Stimulated activated CD8-positive, alpha-beta memory T cell treated with anti-CD3 and anti-CD28 coated beads, Interleukin-7, amount 100 ng/mL, for 1 hour (primary cell): ENCODE results near the gene TYRO3.
A peak's percentile ranks its signal among the peaks of the same experiment; 100 is the strongest.

Source experiments
- DNase-seq, 2 donors: peaks; one replicate each; pipeline ENCODE4 v3.0.0-alpha.2; 2020; ENCODE audit warnings: low read depth in 2 of 2

Gene TYRO3

GRCh38 chr15:41603941-41604911, 45.2 kb downstream of the TYRO3 start:
- DNase-seq, result peak; percentile 10 to 22

DNA sequence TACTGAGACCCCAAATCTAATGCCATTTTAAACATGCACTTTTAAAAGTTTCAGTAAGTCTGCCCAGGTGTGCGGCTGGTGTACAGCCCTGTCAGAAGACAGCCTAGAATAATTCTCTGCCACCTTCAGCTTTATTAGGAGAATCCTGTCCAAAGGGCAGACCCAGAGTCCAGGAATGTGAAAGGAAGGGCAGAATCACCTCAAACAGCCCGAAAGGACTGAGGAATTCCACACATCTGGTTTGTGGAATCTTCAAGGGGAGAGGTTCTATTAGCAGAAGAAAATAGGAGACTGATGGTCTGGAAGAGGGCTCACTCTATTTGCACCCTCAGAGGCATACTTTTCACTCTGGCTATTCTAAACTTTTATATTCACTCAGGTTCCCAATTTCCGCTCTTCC, 46.6 kb downstream of the TYRO3 start:
- no peak for DNase-seq

DNA sequence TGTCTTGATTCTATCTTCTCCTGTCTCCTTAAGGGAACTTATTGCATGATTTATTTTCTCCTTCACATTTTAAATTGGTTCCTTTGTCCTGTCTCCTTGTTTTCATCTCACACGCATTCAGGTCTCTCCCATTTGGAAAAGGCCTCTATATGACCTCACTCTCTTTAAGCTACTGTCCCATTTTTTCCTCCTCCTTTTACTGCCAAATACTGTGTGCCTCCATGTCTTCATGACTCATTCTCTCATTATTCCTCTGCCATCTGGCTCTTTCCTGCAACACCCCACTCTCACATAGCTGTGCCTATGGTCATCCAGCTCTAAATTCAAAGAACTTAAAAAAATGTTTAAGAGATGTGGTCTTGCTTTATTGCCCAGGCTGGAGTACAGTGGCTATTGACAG, 48.0 kb downstream of the TYRO3 start:
- DNase-seq, result no peak

DNA sequence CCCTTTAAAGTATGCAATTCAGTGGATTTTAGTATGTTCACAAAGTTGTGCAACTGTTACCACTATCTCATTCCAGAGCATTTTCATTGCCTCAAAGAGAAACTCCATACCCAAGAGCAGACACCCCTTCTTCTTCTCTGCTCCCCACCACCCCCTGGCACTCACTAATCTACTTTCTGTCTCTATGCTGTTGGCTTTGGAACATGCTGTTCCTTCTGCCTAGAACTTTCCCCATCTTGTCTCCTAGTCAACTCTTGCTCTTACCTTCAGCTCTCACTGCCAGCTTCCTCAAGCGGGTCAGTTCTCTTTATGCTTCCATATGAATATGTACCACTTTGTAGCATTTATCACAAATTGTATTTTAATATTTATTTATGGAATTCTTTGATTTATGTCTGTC, 50.1 kb downstream of the TYRO3 start:
- no peak for DNase-seq

DNA sequence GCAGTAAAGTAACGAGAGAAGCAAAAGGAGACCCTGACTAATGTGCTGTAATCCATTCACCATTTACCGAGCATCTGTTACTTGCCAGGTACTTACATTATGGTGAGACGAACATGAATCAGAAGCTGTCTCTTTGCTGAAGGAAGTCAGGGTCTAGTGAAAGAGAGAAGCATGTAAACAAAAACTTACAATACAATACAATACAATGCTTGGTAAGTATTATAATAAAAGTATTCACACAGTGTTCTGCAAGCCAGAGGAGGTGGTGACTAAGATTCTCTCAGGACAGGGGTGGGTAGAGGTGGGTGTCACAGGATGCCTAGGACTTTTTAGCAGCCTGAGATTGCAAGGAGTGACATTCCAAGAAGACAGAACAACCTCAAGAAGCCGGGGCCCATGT, 51.0 kb downstream of the TYRO3 start:
- DNase-seq, result no peak

DNA sequence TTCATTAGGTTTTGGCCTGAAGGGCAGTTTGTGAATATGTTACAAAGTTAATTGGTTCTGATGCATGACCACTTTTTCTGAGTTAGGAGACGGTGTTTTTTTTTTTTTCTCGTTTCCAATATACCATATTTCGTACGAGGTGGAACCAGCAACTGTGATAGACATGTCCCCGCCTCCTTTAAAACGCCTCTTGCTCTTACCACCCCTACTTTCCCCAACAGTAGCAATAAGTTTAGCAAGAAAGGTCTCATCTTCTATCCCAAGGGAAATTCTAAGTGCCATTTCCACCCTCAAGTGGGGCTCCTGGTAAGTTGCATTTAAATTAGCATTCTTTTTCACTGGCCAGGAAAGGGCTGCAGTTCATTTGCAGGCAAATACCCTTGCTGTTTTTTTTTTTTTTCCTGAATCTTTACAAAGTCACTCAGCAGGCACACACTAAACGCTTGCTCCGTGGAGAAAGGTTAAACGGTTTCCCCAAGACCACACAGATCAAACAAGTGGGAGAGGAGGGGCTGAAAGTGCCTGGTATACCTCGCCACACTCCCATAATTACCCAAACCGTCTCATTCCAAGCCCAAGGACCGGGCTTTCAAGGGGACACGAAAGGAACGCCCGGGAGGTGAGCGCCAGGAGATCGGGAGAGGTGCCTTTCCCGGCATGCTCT, 61.7 kb downstream of the TYRO3 start:
- DNase-seq, result peak in 1 of 2 donors; percentile 6

- peak; percentile 38 to 56 for DNase-seq
Observed at GRCh38 chr15:41621200-41622193, 62.5 kb downstream of the TYRO3 start.

DNA sequence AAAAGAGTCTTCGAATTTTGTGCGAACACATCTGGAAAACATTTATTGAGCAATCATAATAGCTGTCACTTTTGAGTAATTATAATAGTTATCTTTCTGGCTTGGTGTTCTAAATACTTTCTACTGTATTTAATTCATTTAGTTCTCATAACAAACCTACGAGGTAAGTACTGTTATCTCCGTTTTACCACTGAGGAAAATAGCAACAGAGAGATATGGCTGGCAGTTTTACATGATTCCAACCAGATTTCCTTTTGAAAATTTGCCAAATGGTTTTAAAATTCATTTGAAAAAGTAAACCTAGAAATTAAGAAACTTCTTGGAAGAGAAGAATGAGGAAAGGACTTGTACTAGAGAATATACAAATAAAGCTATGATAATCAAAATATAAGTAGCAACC, 63.9 kb downstream of the TYRO3 start:
- no peak for DNase-seq

DNA sequence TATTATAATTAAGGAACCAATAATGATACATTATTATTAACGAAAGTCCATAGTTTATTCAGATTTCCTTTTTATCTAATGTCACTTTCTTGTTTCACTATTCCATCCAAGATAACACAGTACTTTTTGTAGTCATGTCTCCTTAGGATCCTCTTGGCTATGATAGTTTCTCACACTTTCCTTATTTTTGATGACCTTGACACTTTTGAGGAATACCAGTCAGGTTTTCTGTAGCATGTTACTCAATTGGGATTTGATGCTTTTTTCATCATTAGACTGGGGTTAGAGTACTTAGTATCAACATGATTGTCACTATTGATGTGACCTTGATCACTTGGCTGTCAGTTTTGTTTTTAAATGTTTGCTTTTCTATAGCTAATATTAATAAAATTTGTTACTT, 68.2 kb downstream of the TYRO3 start:
- DNase-seq, result no peak

- no peak for DNase-seq
Observed at GRCh38 chr15:41629463-41629862, 70.5 kb downstream of the TYRO3 start.

- DNase-seq, result no peak
Observed at GRCh38 chr15:41629883-41630282, 70.9 kb downstream of the TYRO3 start.

GRCh38 chr15:41630616-41631217, 71.7 kb downstream of the TYRO3 start:
- no peak for DNase-seq

DNA sequence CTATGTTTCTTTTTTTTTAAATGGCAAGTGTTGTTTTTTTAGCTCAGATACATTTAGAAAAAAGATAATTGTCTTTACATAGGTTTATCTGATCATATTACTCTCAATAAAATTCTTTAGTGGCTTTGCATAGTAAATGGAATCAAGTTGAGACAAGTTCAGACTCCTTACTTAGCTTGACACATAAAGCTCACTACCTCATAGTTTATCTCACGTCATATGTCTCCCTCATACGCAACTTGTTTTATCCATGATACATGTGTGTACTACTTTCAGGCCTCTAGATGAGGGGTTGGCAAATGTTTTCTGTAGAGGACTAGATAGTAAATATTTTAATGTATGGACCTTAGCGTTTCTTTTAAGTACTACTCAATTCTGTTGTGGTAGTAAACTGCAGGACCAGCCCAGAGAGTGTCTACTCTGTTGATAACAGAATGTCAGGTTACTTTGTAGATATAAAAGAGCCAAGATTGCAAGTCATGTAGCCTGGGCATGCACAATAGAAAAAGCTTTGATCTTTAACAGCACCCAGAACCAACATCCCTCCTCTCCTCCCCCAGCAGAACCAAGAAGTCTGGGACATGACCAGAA, 73.0 kb downstream of the TYRO3 start:
- no peak for DNase-seq
